Measurements from ENCODE around the gene MRRF.
A peak's percentile ranks its signal among the peaks of the same experiment; 100 is the strongest.
"Not testable (repeated sequence)": the region's sequence is repeated elsewhere in the genome, so short reads cannot be mapped to it uniquely, and the experiment has no call there.

MRRF gene

GRCh38 chr9:122363131-122363530 is 98.4 kb downstream of the MRRF start:
- DNase-seq, result not testable (repeated sequence)

DNA sequence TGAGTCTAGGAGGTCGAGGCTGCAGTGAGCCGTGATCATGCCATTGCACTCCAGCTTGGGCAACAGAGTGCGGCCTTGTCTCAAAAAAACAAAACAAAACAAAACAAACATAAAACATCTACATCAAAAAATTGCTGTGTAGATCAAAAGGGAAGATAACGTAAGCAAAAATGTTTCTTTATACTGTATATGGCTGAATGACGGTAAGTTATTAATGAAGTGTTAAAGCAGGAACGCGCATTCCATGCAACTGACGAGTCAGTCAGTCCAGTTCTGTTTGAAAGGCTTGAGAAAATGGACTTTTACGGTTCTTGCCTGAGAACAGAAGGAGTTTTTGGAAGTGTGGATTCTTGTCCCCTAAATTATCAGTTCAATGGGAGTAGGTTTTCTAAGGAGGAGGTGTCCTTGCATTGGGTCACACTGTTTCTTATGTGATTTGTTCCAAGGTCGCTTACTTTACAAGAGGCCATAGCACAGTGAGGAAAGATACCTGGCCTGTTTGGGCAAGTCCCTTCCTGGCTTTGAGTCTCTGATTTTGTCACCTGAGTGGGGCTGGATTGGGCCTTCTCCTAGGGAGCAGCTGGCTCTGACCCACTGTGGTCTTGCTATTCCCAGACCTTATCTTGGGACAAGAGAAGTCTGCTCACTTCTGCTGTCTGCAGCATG is 99.6 kb downstream of the MRRF start:
- DNase-seq, result no peak

DNA sequence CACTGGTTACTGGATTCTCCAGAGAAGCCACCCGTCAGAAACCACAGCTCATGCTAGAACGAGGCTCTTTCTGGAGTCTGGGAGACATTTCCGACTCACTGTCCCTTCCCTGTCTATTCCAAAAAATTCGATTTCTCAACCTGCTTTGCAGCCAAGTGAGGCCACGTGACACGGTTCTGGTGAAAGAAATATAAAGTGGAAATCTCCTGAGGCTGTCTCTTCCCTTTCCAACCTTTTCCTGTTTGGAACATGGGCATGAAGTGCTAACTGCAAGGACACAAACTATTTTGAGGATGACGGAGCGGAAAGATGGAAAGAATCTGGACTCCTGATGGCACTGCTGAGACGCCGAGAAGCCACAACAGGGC is 100.1 kb downstream of the MRRF start:
- no peak for DNase-seq

DNA sequence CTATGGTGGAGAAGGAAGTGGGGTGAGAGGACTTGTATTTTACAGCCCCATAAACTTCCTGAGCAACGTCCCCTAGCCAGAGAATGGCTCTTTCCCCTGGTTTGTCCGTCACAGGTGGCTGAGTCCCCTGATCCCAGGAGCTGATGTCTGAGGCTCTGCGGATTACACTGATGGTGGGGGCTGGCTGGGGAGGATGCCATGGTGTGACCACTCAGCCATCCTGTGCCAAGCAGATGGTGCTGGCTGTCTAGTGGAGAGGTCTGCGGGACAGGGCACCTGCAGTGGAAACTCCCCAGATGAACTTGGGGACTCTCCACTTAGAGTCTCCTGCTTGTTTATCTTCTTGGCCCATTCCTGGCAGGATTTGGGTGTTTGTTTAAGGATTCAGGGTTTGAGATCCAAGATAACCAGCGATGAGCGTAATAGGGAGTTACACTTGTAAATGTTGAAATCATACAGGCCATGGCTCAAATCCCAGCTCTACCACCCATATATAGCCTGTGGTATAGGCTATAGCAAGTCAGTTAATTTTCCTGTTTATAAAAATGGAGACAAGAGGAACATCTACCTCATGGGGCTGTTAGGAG is 101.5 kb downstream of the MRRF start:
- DNase-seq, result no peak

- DNase-seq, result no peak
These were observed 102.4 kb downstream of the MRRF start for GRCh38 chr9:122367065-122367464.

GRCh38 chr9:122367774-122368460 is 103.2 kb downstream of the MRRF start:
- no peak for DNase-seq

GRCh38 chr9:122368642-122369041 is 104.0 kb downstream of the MRRF start:
- DNase-seq, result no peak

GRCh38 chr9:122370303-122370702 is 105.6 kb downstream of the MRRF start:
- peak; percentile 67 for DNase-seq

GRCh38 chr9:122370869-122371755 is 106.4 kb downstream of the MRRF start, which contains the start of gene PTGS1:
Gene PTGS1, plus strand, starts transcription at chr9:122371024. Its CDS starts 61 bp downstream, at chr9:122371085.
- DNase-seq, result peak; percentile 69

- DNase-seq, result no peak
These were observed 107.2 kb downstream of the MRRF start for GRCh38 chr9:122371846-122372245.

- no peak for DNase-seq
These were observed 108.5 kb downstream of the MRRF start for GRCh38 chr9:122372856-122373845.

- DNase-seq, result peak; percentile 84
These were observed 110.3 kb downstream of the MRRF start for GRCh38 chr9:122374885-122375420.

DNA sequence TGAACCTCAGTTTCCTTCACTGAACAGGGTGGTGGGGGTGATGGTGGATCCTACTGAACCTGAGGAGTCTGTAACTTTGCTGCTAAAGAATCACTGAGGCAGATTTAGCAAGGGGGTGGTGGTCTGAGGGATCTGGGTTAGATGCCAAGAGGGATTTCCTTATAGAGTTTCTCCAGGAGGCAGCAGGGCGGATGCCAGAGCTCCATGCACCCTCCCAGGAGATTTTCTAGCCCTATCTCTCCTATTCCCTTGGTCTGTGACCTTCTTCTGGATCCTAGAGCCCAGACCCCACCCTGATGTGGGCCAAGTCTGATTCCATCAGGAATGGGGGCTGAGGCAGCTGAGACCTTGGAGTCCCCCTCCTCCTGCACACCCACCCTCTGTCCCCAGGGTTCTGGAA is 112.1 kb downstream of the MRRF start:
- no peak for DNase-seq

- DNase-seq, result peak; percentile 60
These were observed 112.8 kb downstream of the MRRF start for GRCh38 chr9:122377241-122378164.

DNA sequence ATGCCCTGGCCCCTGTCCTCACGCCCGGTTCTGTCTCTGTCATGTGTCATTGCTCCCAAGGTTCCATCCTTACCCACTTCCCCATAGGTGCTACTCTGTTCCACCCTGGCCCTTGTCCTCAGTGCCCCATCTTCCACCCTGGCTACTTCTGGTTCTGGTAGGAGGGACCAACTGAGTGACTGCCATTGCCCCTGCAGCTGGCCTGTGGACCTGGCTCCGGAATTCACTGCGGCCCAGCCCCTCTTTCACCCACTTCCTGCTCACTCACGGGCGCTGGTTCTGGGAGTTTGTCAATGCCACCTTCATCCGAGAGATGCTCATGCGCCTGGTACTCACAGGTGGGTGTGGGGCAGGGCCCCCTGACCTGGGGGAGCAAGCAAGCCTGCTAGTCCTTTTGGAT is 113.6 kb downstream of the MRRF start:
- no peak for DNase-seq

DNA sequence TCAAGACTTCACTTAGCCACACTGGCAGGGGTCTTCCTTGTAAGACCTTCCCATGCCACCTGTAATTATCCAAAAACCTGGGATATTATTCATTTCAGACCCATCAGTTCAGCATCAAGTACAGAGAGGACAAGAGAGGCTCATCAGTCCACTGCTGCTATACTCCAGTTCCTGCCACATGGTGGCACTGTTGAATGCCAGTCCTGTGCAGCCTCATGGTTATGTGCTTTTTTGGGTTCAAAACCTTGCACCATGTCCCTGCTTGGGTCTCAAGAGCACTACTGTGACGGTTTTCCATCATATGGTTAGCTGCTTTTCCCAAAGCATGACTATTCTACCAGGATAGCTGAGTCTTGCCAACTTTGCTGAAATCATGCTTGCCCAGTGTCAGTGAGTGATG is 114.7 kb downstream of the MRRF start:
- DNase-seq, result peak; percentile 45

GRCh38 chr9:122380293-122380692 is 115.6 kb downstream of the MRRF start:
- no peak for DNase-seq

Measured in hematopoietic multipotent progenitor cell treated with erythropoietin and hydrocortisone succinate and interleukin-3 and kit ligand, for 8 days (in vitro differentiated cells).